Neural cell (in vitro differentiated cells): Measurements from ENCODE around the gene POMT2. TPM values are rescaled to one million over a fixed set of nuclear protein-coding genes. Genes with fewer than 3 reads are reported as not detected.

Experiments used
- H2AFZ ChIP-seq: fragments of 200-600, 300-800 bp; sonication (generic), shearing (Covaris generic); 2 replicates; pipeline ENCODE4 v1.6.0; 2014; ENCODE audit warnings: low read depth, mild to moderate bottlenecking, antibody characterized with exemption, low read length, moderate library complexity
- H3F3A ChIP-seq: fragments of 200-600 bp; shearing (Covaris generic); 2 replicates; pipeline ENCODE4 v1.6.1; 2016; ENCODE audit warnings: mild to moderate bottlenecking, moderate library complexity, mixed read lengths, antibody characterized with exemption, low read length; ENCODE audit not compliant: insufficient read depth, poor library complexity, severe bottlenecking
- H3K27ac ChIP-seq: fragments of 200-600, 300-800 bp; sonication (generic), shearing (Covaris generic); 2 replicates; pipeline ENCODE4 v1.5.1; 2014; ENCODE audit warnings: mild to moderate bottlenecking, low read length, moderate library complexity
- H3K27me3 ChIP-seq: fragments of 300-800, 200-600 bp; sonication (generic), shearing (Covaris generic); 2 replicates; pipeline ENCODE4 v1.6.0; 2014; ENCODE audit warnings: mild to moderate bottlenecking, low read depth, low read length, moderate library complexity; ENCODE audit not compliant: insufficient read depth
- H3K36me3 ChIP-seq: fragments of 300-800, 200-600 bp; sonication (generic), shearing (Covaris generic); 2 replicates; pipeline ENCODE4 v1.5.1; 2014; ENCODE audit warnings: mild to moderate bottlenecking, antibody characterized with exemption, low read length, moderate library complexity; ENCODE audit not compliant: insufficient read depth
- H3K4me2 ChIP-seq: fragments of 300-800, 200-600 bp; sonication (generic), shearing (Covaris generic); 2 replicates; pipeline ENCODE4 v1.6.0; 2014; ENCODE audit warnings: mild to moderate bottlenecking, low read length
- H3K4me3 ChIP-seq: fragments of 300-800, 200-600 bp; sonication (generic), shearing (Covaris generic); 2 replicates; pipeline ENCODE4 v1.5.1; 2014; ENCODE audit warnings: mild to moderate bottlenecking, low read length, moderate library complexity
- H3K79me2 ChIP-seq: fragments of 200-600 bp; shearing (Covaris generic); replicated peaks from 2 replicates; pipeline ENCODE4 v1.6.0; 2014; ENCODE audit warnings: mild to moderate bottlenecking, low read length, moderate library complexity; ENCODE audit not compliant: insufficient read depth
- H3K9ac ChIP-seq: fragments of 300-800, 200-600 bp; sonication (generic), shearing (Covaris generic); 2 replicates; pipeline ENCODE4 v1.6.1; 2016; ENCODE audit warnings: mild to moderate bottlenecking, low read length, mixed read lengths
- H3K9me2 ChIP-seq: fragments of 200-600 bp; shearing (Covaris generic); 2 replicates; pipeline ENCODE4 v1.6.1; 2016; ENCODE audit warnings: mild to moderate bottlenecking, low read length, mixed read lengths; ENCODE audit not compliant: insufficient read depth
- H3K9me3 ChIP-seq: fragments of 200-600, 300-800 bp; sonication (generic), shearing (Covaris generic); 2 replicates; pipeline ENCODE4 v1.6.1; 2016; ENCODE audit warnings: mild to moderate bottlenecking, mixed run types, low read length, moderate library complexity, mixed read lengths
- H4K20me1 ChIP-seq: fragments of 200-600 bp; shearing (Covaris generic); 2 replicates; pipeline ENCODE4 v1.6.1; 2016; ENCODE audit warnings: mild to moderate bottlenecking, mixed run types; ENCODE audit not compliant: insufficient read depth
- CTCF ChIP-seq: fragments of 450-650 bp; IDR thresholded peaks from 2 replicates; pipeline ENCODE4 v1.5.1; 2014; ENCODE audit warnings: antibody characterized with exemption, mild to moderate bottlenecking, moderate library complexity; ENCODE audit not compliant: poor library complexity, severe bottlenecking
- EP300 ChIP-seq: fragments of 450-650 bp; conservative IDR thresholded peaks from 2 replicates; pipeline ENCODE4 v1.6.1; 2014; ENCODE audit warnings: antibody characterized with exemption, mild to moderate bottlenecking, moderate library complexity; ENCODE audit not compliant: poor library complexity, severe bottlenecking
- EZH2 ChIP-seq: fragments of 200-600, 300-800 bp; shearing (Covaris generic), sonication (generic); IDR thresholded peaks from 2 replicates; pipeline ENCODE4 v1.6.1; 2014; ENCODE audit warnings: antibody characterized with exemption, low read length, borderline replicate concordance, mild to moderate bottlenecking; ENCODE audit not compliant: insufficient read depth, poor library complexity, severe bottlenecking
- MXI1 ChIP-seq: fragments of 450-650 bp; conservative IDR thresholded peaks from 2 replicates; pipeline ENCODE4 v1.6.1; 2014; ENCODE audit warnings: antibody characterized with exemption, mild to moderate bottlenecking; ENCODE audit not compliant: poor library complexity, severe bottlenecking
- POLR2AphosphoS5 ChIP-seq: IDR thresholded peaks from 2 replicates; pipeline ENCODE4 v1.6.1; 2012
- RAD21 ChIP-seq: fragments of 450-650 bp; conservative IDR thresholded peaks from 2 replicates; pipeline ENCODE4 v1.6.1; 2014; ENCODE audit warnings: antibody characterized with exemption, mild to moderate bottlenecking, moderate library complexity
- REST ChIP-seq: IDR thresholded peaks from 2 replicates; pipeline ENCODE4 v1.6.1; 2012; ENCODE audit warnings: borderline replicate concordance
- SMC3 ChIP-seq: fragments of 450-650 bp; conservative IDR thresholded peaks from 2 replicates; pipeline ENCODE4 v1.6.1; 2014; ENCODE audit warnings: antibody characterized with exemption, mild to moderate bottlenecking, moderate library complexity; ENCODE audit not compliant: poor library complexity
- TAF1 ChIP-seq: IDR thresholded peaks from 2 replicates; pipeline ENCODE4 v1.6.1; 2012; ENCODE audit warnings: low read depth
- polyA plus RNA-seq: library from polyadenylated mRNA; depleted of rRNA; stranded (reverse); fragments of >200 nt; gene quantifications from 2 replicates; pipeline ENCODE4 v1.2.3, GENCODE V29; 2014

Gene POMT2
- polyA plus RNA-seq, 1 donor from 2014 or later, result 9.6 TPM

GRCh38 chr14:77271113-77271710, 49.5 kb downstream of the POMT2 start, which contains the start of gene NGB:
NGB (minus strand) TSS chr14:77271206; CDS start chr14:77270937, 269 bp downstream.
- Histone ChIP-seq H3K27ac (no peak within 1 kb of the TSS), H3K4me3 (peak within 1 kb of the TSS; percentile 66), H3F3A (no peaks in the 10 kb centered on the region), H3K36me3 (no peaks in the 10 kb centered on the region), H2AFZ (no peak within 1 kb of the TSS), H3K4me2 (no peak within 1 kb of the TSS), H3K27me3 (peaks cover 51% of the 10 kb centered on the region), H3K9me2 (no peaks in the 10 kb centered on the region), H3K9ac (peak within 1 kb of the TSS; percentile 23), H4K20me1 (no peaks in the 10 kb centered on the region), H3K79me2 (no peaks in the 10 kb centered on the region), H3K9me3 (no peaks in the 10 kb centered on the region)
- TF ChIP-seq RAD21 (no peak), POLR2AphosphoS5 (no peak), EP300 (no peak), MXI1 (no peak), SMC3 (no peak), TAF1 (no peak), EZH2 (no peak), CTCF (no peak), REST (no peak)

GRCh38 chr14:77270361-77271112, 50.1 kb downstream of the POMT2 start:
- H3K36me3 ChIP-seq, result no peaks in the 10 kb centered on the region

More at GRCh38 chr14:77270361-77271112, 50.1 kb downstream of the POMT2 start:
- no peak overlapping the region for H2AFZ ChIP-seq
- no peaks in the 10 kb centered on the region for H3K9me2 ChIP-seq
- H3K9ac ChIP-seq, result peak overlapping the region; percentile 23
- H3K27me3 ChIP-seq, result peaks cover 51% of the 10 kb centered on the region
- H3K27ac ChIP-seq, result no peak overlapping the region
- TF ChIP-seq POLR2AphosphoS5 (peak; percentile 14), MXI1 (no peak), SMC3 (no peak), TAF1 (no peak), EZH2 (peak; percentile 42)
- no peaks in the 10 kb centered on the region for H3K9me3 ChIP-seq
- H4K20me1 ChIP-seq, result no peaks in the 10 kb centered on the region
- H3K4me3 ChIP-seq, result peak overlapping the region; percentile 66
- H3K4me2 ChIP-seq, result no peak overlapping the region
- H3K79me2 ChIP-seq, result no peaks in the 10 kb centered on the region
- H3F3A ChIP-seq, result no peaks in the 10 kb centered on the region
